Memory B cell (primary cell): ENCODE results near the gene MYO5B.
"Not testable (repeated sequence)": the region's sequence is repeated elsewhere in the genome, so short reads cannot be mapped to it uniquely, and the experiment has no call there.

Experiments used
- ATAC-seq: fragments of 150-1000 bp; cut with Tn5 transposase; 2 replicates; pipeline ENCODE4 v1.10.0; 2021; ENCODE audit warnings: low read depth, mild to moderate bottlenecking, moderate library complexity
- DNase-seq, 2 donors: peaks; one replicate each; pipeline ENCODE4 v3.0.0; 2022; ENCODE audit warnings: low spot score in 2 of 2
- H3K27ac Mint-ChIP-seq: one replicate; pipeline ENCODE4 v1.8.0; 2022; ENCODE audit warnings: mild to moderate bottlenecking, moderate library complexity, mixed read lengths
- H3K27me3 Mint-ChIP-seq: one replicate; pipeline ENCODE4 v1.8.0; 2022; ENCODE audit warnings: mixed read lengths
- H3K36me3 Mint-ChIP-seq: one replicate; pipeline ENCODE4 v1.8.0; 2022; ENCODE audit warnings: mild to moderate bottlenecking, mixed read lengths
- H3K4me1 Mint-ChIP-seq: one replicate; pipeline ENCODE4 v1.8.0; 2022; ENCODE audit warnings: mixed read lengths
- H3K4me3 Mint-ChIP-seq: one replicate; pipeline ENCODE4 v1.8.0; 2022; ENCODE audit warnings: mild to moderate bottlenecking, moderate library complexity, mixed read lengths
- H3K9me3 Mint-ChIP-seq: one replicate; pipeline ENCODE4 v1.8.0; 2022; ENCODE audit warnings: mixed read lengths

The MYO5B gene

DNA sequence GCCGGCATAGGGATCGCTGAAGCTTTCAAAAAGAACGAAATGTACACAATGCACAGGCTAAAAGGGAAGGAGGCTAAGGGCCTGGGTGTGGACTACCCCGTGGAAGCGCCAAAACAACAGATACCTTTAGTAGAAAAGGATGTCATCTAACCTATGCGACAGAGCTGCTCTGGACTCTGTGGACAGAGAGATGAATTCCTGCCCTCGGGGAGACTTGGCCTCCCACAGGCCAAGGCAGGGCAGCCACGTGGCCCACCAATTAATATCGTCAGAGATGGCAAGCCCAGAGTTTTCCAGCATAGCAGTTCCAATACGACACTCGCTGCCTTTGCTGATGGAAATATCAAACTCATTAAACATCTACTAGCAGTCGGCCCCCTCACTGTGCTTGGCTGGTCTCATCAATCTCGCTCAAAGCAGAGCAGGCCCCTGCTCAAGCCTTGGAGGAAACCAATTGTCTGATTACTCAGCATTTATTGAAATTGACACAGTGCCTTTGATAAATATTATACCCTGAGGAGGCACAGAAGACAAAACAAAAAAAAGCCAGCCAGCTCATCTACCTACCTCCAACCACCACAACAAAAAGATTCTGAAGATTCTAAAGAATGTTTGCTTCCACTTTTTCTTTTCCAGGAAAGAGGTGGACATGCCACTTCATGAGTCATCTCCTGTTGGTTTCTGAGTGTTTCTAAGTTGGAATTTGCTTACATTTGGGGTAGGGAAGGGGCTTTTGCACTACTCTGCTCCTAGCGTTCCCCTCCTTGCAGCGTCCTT, 302.6 kb downstream of the MYO5B start:
- no peak for ATAC-seq
- peaks cover 4% of the 10 kb centered on the region for H3K36me3 Mint-ChIP-seq
- no peak overlapping the region for H3K27ac Mint-ChIP-seq
- peaks cover 1% of the 10 kb centered on the region for H3K27me3 Mint-ChIP-seq
- H3K4me3 Mint-ChIP-seq = no peak overlapping the region
- no peak for DNase-seq
- no peaks in the 10 kb centered on the region for H3K4me1 Mint-ChIP-seq
- no peaks in the 10 kb centered on the region for H3K9me3 Mint-ChIP-seq

DNA sequence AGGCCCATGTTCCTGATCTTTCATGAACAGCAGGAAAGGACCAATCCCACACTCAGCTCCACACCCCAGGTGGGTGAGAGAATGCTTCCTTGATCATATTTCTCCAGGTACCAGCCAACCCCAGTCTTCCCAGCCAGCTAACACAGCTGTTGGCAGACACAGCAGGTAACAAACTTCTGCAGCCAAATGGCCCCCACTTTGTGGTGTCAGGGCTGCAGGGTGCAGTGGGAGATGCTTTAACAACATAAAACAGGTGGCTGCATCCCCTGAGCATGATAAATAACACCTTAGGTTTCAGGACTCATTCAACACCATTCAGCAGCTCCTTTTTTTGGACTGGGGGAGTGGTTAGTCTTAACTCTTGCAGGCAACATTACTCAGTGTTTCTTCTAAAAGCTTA, 304.9 kb downstream of the MYO5B start:
- peaks cover 3% of the 10 kb centered on the region for H3K36me3 Mint-ChIP-seq

DNA sequence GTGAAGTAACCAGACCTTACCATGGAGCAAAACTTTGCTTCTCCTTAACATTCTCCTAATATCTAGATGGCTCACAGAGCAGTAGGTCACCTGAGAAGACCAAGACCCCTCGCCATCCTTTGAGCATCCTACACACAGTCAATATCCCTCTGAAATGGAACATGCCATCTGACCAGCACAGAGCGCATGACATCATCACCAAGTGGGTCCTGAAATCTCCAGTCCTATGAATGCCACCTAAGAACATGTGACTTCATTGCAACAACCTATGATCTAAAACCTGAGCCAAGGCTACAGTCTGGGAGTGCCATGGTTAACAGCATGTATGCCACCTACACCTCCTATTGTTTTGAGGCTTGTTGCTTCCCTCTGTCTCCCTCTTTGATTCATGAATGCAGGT, 305.4 kb downstream of the MYO5B start:
- not testable (repeated sequence) for DNase-seq, H3K4me3 Mint-ChIP-seq, H3K27me3 Mint-ChIP-seq, H3K9me3 Mint-ChIP-seq, H3K36me3 Mint-ChIP-seq, H3K4me1 Mint-ChIP-seq, ATAC-seq, H3K27ac Mint-ChIP-seq

More for the DNA sequence above, 304.9 kb downstream of the MYO5B start:
- DNase-seq (no peak), ATAC-seq (no peak)
- Mint-ChIP-seq H3K27me3 (peaks cover 1% of the 10 kb centered on the region), H3K4me3 (no peak overlapping the region), H3K27ac (no peak overlapping the region), H3K4me1 (no peaks in the 10 kb centered on the region), H3K9me3 (no peaks in the 10 kb centered on the region)

DNA sequence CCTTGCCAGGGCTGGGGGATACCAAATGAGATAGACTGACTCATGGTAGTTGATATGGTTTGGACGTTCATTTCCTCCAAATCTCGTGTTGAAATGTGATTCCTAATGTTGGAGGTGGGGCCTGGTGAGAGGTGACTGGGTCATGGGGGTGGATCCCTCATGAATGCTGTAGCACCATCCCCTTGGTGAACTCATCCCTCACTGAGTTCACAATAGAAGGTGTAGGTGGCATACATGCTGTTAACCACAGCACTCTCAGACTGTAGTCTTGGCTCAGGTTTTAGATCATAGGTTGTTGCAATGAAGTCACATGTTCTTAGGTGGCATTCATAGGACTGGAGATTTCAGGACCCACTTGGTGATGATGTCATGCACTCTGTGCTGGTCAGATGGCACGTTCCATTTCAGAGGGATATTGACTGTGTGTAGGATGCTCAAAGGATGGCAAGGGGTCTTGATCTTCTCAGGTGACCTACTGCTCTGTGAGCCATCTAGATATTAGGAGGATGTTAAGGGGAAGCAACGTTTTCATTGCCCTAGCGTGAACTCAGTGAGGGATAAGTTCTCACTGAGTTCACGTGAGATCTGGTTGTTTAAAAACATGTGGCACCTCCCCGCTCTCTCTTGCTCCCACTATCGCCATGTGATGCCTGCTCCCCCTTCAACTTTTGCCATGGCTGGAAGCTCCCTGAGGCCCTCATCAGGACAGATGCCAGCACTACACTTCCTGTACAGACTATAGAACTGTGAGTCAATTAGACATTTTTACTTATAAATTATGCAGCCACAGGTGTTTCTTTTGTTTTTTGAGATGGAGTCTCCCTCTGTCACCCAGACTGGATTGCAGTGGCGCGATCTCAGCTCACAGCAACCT, 307.8 kb downstream of the MYO5B start:
- H3K27ac Mint-ChIP-seq = no peak overlapping the region
- no peaks in the 10 kb centered on the region for H3K36me3 Mint-ChIP-seq
- H3K27me3 Mint-ChIP-seq = peaks cover 1% of the 10 kb centered on the region
- H3K4me1 Mint-ChIP-seq = no peaks in the 10 kb centered on the region
- ATAC-seq = no peak
- no peaks in the 10 kb centered on the region for H3K9me3 Mint-ChIP-seq
- no peak for DNase-seq
- H3K4me3 Mint-ChIP-seq = no peak overlapping the region

DNA sequence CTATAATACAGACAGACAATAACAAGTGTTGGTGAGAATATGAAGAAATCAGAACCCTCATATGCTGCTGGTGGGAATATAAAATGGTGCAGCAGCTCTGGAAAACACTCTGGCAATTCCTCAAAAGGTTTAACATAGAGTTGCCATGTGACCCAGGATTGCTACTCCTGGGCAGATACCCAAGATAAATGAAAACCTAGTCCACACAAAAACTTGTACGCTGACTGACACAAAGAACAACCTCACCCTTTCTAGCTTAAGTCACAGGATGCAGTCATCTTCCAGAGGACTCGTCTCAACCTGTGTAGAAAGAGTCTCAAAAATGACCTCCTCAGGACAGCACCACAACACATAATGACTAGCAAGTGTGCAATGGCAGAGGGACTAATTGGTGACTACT, 310.0 kb downstream of the MYO5B start:
- Mint-ChIP-seq H3K9me3 (peaks cover 1% of the 10 kb centered on the region), H3K4me3 (no peak overlapping the region), H3K27ac (no peak overlapping the region), H3K27me3 (peaks cover 5% of the 10 kb centered on the region), H3K4me1 (no peaks in the 10 kb centered on the region), H3K36me3 (no peaks in the 10 kb centered on the region)
- DNase-seq = no peak
- no peak for ATAC-seq

DNA sequence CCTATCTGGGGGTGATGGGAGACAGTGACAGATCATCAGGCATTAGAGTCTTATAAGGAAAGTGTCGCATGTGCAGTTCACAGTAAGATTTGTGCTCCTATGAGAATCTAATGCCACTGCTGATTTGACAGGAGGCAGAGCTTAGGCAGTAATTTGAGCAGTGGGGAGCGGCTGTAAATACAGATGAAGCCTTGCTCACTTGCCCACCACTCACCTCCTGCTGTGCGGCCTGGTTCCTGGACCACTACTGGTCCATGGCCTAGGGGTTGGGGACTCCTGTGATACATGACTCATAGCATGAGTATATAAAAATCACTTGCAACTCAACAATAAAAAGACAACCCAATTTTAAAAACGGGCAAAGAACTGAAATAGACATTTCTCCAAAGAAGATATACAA, 310.5 kb downstream of the MYO5B start:
- Mint-ChIP-seq H3K4me1 (no peaks in the 10 kb centered on the region), H3K36me3 (no peaks in the 10 kb centered on the region), H3K4me3 (no peak overlapping the region), H3K27ac (no peak overlapping the region), H3K9me3 (peaks cover 1% of the 10 kb centered on the region), H3K27me3 (peaks cover 6% of the 10 kb centered on the region)
- ATAC-seq (no peak), DNase-seq (no peak)

DNA sequence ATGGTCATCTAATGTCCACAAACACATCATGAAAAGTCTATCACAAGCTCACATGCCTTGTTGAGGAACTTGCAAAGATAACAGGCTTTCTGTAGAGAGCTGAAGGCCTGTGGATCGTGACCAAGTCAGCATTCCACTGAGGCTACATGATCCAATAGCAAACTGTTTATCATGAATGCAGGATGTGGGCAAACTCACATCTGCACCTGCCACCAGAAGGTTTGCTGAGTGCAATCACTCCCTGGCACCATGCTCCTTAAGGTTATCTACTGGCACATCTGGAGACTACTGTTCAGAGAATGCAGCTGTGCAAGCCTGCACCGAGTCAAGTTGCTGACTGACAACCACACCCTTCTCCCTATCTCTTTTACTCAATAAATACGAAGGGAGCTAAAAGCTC, 314.3 kb downstream of the MYO5B start:
- Mint-ChIP-seq H3K4me1 (no peaks in the 10 kb centered on the region), H3K36me3 (no peaks in the 10 kb centered on the region)

DNA sequence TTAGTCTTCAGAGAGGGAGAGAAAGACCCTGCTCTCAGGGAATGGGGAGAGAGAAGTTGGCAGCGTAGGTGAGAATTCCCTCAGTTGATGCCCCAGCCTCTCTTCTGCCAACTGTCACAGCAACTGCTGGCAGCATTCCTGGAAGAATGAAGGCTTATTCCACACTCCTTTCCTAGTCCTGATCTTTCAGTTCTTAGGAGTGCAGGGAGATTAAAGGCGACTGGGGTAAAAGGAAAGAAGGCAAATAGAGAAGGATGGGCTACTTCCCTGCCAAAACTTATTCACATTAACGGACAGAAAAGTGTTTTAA, 315.7 kb downstream of the MYO5B start:
- no peaks in the 10 kb centered on the region for H3K36me3 Mint-ChIP-seq
- no peak for ATAC-seq
- H3K27me3 Mint-ChIP-seq = peaks cover 12% of the 10 kb centered on the region
- no peak for DNase-seq
- H3K4me1 Mint-ChIP-seq = no peaks in the 10 kb centered on the region
- no peak overlapping the region for H3K27ac Mint-ChIP-seq
- peaks cover 1% of the 10 kb centered on the region for H3K9me3 Mint-ChIP-seq
- H3K4me3 Mint-ChIP-seq = no peak overlapping the region

More for the DNA sequence above, 314.3 kb downstream of the MYO5B start:
- Mint-ChIP-seq H3K27me3 (peaks cover 12% of the 10 kb centered on the region), H3K27ac (no peak overlapping the region), H3K9me3 (peaks cover 1% of the 10 kb centered on the region), H3K4me3 (no peak overlapping the region)
- DNase-seq (no peak), ATAC-seq (no peak)

DNA sequence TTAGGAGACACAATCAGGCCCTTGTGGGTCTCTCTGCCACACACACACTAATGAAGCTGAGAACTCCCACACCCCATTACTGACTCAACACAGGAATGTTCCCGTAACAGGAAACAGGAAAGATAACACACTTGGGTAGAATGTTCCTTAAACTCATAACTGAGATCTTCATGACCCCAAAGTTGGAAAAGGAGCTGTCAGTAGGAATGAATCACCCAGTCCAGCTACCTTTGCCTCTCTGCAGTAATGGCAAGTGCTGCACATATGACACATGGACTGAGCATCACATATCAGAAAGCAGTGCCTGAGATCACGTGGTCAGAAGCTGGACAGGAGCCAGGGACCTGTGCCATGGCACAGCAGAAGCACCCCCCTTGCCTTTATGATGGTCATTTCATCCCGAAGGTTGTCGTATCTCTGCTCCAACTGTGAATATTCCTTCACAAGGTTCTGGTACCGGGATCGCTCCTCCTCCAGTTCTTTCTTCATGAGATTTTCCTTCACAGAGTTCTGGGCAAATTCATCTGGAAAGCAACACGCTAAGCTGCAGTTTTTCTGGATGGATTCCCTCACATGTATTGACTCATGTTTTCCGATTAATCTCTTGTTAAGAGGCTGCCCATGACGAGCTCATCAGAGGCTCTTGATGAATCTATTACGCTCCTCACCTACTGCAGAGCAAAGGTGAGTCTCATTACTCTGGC, 316.2 kb downstream of the MYO5B start:
- no peak for DNase-seq
- Mint-ChIP-seq H3K36me3 (no peaks in the 10 kb centered on the region), H3K27ac (no peak overlapping the region)

DNA sequence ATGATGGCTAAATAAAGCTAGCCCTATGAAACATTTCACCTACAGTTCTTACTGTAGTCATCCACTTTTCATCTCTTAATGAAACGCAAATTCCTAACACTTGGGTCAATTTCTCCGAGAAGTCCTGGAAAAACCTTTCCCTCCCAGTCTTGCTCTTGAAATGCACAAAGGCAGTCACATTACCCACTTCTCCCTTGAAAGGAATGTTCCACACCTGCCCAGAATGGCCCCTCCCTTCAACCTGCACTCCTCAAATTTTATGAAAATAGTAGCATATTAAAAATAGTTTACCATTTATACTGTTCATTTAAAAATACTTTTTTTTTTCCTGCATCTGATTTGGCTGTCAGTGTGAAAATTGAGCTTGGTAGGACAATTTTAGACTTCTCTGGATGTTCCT, 316.9 kb downstream of the MYO5B start:
- DNase-seq (no peak), ATAC-seq (no peak)
- H3K27ac Mint-ChIP-seq = no peak overlapping the region
- H3K36me3 Mint-ChIP-seq = no peaks in the 10 kb centered on the region
- H3K4me3 Mint-ChIP-seq = no peak overlapping the region
- H3K9me3 Mint-ChIP-seq = peaks cover 1% of the 10 kb centered on the region
- peaks cover 12% of the 10 kb centered on the region for H3K27me3 Mint-ChIP-seq
- H3K4me1 Mint-ChIP-seq = no peaks in the 10 kb centered on the region

More for the DNA sequence above, 316.2 kb downstream of the MYO5B start:
- peaks cover 1% of the 10 kb centered on the region for H3K9me3 Mint-ChIP-seq
- ATAC-seq = no peak
- H3K27me3 Mint-ChIP-seq = peaks cover 12% of the 10 kb centered on the region
- H3K4me3 Mint-ChIP-seq = no peak overlapping the region
- no peaks in the 10 kb centered on the region for H3K4me1 Mint-ChIP-seq

DNA sequence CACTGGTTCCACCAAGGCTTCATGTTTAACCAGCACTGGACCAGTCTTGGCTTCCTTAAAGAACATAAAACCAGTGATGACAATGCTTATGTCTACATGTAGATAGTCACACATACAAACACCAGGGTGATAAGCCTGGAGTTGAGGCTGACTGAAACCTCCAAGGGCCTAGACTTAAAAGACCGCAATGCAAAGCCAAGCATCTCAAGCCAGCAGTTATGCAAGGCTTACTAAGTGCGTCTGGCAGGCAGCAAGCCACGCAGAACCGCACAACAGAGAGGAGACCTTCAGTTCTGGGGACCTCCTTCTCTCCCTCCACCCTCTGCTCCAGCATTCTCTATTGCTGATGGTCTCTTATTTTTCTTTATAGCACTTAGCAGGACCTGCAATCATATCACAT, 318.4 kb downstream of the MYO5B start:
- Mint-ChIP-seq H3K27ac (no peak overlapping the region), H3K27me3 (peaks cover 13% of the 10 kb centered on the region), H3K4me3 (no peak overlapping the region), H3K36me3 (no peaks in the 10 kb centered on the region), H3K4me1 (no peaks in the 10 kb centered on the region), H3K9me3 (peaks cover 1% of the 10 kb centered on the region)
- ATAC-seq (no peak), DNase-seq (no peak)

DNA sequence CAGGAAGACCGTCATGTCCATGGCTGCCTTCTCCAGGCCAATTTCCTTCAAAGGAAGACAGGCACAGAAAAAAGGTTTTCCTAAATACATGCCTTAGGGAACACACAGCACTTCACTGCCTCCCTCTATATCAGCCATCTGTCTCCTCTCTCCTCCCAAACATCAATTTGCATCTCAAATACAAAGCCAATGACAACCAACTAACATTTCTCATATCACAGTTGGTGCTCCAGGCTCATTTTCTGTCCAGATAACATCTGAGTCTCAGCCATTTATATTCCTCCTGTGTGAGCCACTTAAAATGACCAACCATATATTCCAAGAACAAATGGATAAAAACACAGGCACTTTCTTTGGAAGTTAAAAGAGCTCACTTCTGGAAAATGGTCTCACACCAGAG, 319.2 kb downstream of the MYO5B start:
- no peaks in the 10 kb centered on the region for H3K4me1 Mint-ChIP-seq
- H3K27me3 Mint-ChIP-seq = peaks cover 12% of the 10 kb centered on the region
- no peak overlapping the region for H3K27ac Mint-ChIP-seq
- ATAC-seq (no peak), DNase-seq (no peak)
- no peaks in the 10 kb centered on the region for H3K36me3 Mint-ChIP-seq
- no peaks in the 10 kb centered on the region for H3K9me3 Mint-ChIP-seq
- H3K4me3 Mint-ChIP-seq = no peak overlapping the region

DNA sequence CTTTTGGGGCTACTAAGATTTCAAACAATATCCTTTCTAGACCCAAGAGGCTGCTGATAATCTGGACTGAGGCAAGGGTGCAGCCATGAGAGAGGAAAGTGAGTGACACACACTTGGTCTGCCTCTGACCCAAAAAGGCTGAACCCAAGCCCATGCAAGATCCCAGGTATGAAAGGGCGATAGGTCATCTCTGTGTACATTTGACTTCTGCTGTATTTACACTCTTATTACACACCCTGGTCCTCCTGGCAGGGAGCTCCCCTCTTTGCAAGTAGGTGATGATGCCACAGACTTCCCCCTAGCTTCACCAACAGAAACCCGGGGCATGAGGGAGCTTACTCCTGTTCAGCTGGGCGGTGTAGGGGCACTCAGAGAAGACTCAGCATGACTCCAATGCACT, 319.8 kb downstream of the MYO5B start:
- H3K9me3 Mint-ChIP-seq = no peaks in the 10 kb centered on the region
- DNase-seq (no peak), ATAC-seq (no peak)
- no peak overlapping the region for H3K4me3 Mint-ChIP-seq
- no peaks in the 10 kb centered on the region for H3K4me1 Mint-ChIP-seq
- H3K27me3 Mint-ChIP-seq = peaks cover 11% of the 10 kb centered on the region
- no peak overlapping the region for H3K27ac Mint-ChIP-seq
- H3K36me3 Mint-ChIP-seq = no peaks in the 10 kb centered on the region

DNA sequence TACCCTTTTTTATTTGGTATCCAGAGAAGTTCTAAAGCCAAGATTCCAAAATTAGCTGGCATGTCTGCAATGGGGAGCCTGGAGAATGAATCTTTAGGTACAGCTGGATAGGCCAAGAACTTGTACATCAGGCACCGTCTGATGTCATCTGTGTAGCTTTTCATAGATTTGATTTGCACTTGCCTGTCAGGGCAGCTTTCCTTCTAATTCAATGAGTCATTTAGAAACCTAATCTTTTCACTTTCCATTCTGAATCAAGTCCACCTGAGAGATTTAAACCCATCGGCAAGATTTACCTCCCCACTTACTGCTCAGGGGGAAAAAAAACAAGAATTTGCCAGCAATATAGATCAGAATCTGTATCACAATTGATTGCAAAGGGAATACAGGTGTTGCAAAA, 320.7 kb downstream of the MYO5B start:
- ATAC-seq (no peak), DNase-seq (no peak)
- Mint-ChIP-seq H3K27me3 (peaks cover 7% of the 10 kb centered on the region), H3K36me3 (no peaks in the 10 kb centered on the region), H3K9me3 (no peaks in the 10 kb centered on the region), H3K4me1 (no peaks in the 10 kb centered on the region), H3K4me3 (no peak overlapping the region), H3K27ac (no peak overlapping the region)
